ENCODE results near the gene ARHGEF7. TPM values are rescaled to one million over a fixed set of nuclear protein-coding genes. Genes with fewer than 3 reads are reported as not detected.

ARHGEF7 gene
- total RNA-seq, 1 experiment from 2014 or later, result 46.2 TPM

- BruUV-seq (replicated peaks), result no TSS peak
- DNase-seq (ENCODE audit: low read depth, low spot score) (no peak), ATAC-seq (no peak)
- Histone ChIP-seq H3K27ac (ENCODE audit: low read depth, low read length) (no peak overlapping the region), H3K4me2 (ENCODE audit: low read length) (no peak overlapping the region), H3K9me3 (ENCODE audit: control insufficient read depth in 1 of 2, insufficient read depth in 1 of 2, low read depth in 1 of 2, low read length in 2 of 2) (no peaks in the 10 kb centered on the region), H4K20me1 (ENCODE audit: insufficient read depth) (no peaks in the 10 kb centered on the region), H3K36me3 (ENCODE audit: control insufficient read depth in 1 of 2, insufficient read depth in 2 of 2, low read length in 2 of 2) (no peaks in the 10 kb centered on the region), H3K27me3 (ENCODE audit: insufficient read depth, low read length) (no peaks in the 10 kb centered on the region), H3K9me2 (ENCODE audit: insufficient read depth) (no peaks in the 10 kb centered on the region), H3K79me2 (ENCODE audit: insufficient read depth, low read length) (no peaks in the 10 kb centered on the region), H3K4me1 (ENCODE audit: control insufficient read depth in 1 of 2, insufficient read depth in 2 of 2, low read length in 2 of 2) (no peaks in the 10 kb centered on the region), H3K4me3 (replicated peaks in 1 of 2; ENCODE audit: low read depth in 1 of 2, low read length in 2 of 2) (no peak overlapping the region), H2AFZ (ENCODE audit: low read depth, low read length, poor library complexity, severe bottlenecking) (no peak overlapping the region), H3K9ac (ENCODE audit: low read length) (no peak overlapping the region)
- POLR2A ChIA-PET, result no interaction called here
- intact Hi-C loops (cut with micrococcal nuclease), result no loop called here
- CTCF ChIA-PET, result no interaction called here
- no peak for TF ChIP-seq ATF3 (IDR thresholded peaks at IDR 0.05)
- no peak for TF ChIP-seq TCF7L2 (IDR thresholded peaks at IDR 0.05; ENCODE audit: borderline replicate concordance, extremely low read depth, insufficient read depth, insufficient read length)
- TF ChIP-seq EGR1 (IDR thresholded peaks at IDR 0.05; ENCODE audit: low read depth), result no peak
- TF ChIP-seq EZH2 (IDR thresholded peaks at IDR 0.05), result no peak
- no peak for TF ChIP-seq ELF1 (IDR thresholded peaks at IDR 0.05; ENCODE audit: borderline replicate concordance, low read depth)
- no peak for TF ChIP-seq ZBTB33 (IDR thresholded peaks at IDR 0.05; ENCODE audit: extremely low read depth, insufficient replicate concordance, low read length)
- TF ChIP-seq RAD21 (IDR thresholded peaks at IDR 0.05; ENCODE audit: low read depth), result no peak
- TF ChIP-seq EZH2phosphoT487 (IDR thresholded peaks at IDR 0.05; ENCODE audit: borderline replicate concordance), result no peak
- TF ChIP-seq ZFX (IDR thresholded peaks at IDR 0.05), result no peak
- TF ChIP-seq JUND (IDR thresholded peaks at IDR 0.05), result no peak
- no peak for TF ChIP-seq SRF (IDR thresholded peaks at IDR 0.05; ENCODE audit: low read depth)
- no peak for TF ChIP-seq REST (IDR thresholded peaks at IDR 0.05; ENCODE audit: low read depth)
- RAD21 ChIA-PET (ENCODE audit: low non-redundant PET in 1 of 2, low total read pairs in 2 of 2, uncharacterized antibody in 2 of 2, unreplicated experiment in 2 of 2), result no interaction called here
Measured at GRCh38 chr13:111325146-111325890, 210.2 kb downstream of the ARHGEF7 start.
